Esophagus (tissue), 2 donors: Measurements from ENCODE around the gene GABBR1. TPM values are rescaled to one million over a fixed set of nuclear protein-coding genes. Genes with fewer than 3 reads are reported as not detected.

Experiments
- H3K27ac ChIP-seq, 2 donors: one replicate each; pipeline ENCODE4 v1.5.1; 2013; ENCODE audit warnings: low read depth in 2 of 2, mild to moderate bottlenecking in 2 of 2, inconsistent platforms in 1 of 2, low read length in 1 of 2, moderate library complexity in 1 of 2
- H3K27me3 ChIP-seq, 2 donors: one replicate each; pipeline ENCODE4 v1.6.1; 2013; ENCODE audit warnings: low read length in 2 of 2, control low read depth in 1 of 2, mild to moderate bottlenecking in 1 of 2; ENCODE audit not compliant: insufficient read depth in 2 of 2, control insufficient read depth in 1 of 2
- H3K36me3 ChIP-seq, 2 donors: one replicate each; pipeline ENCODE4 v1.6.1; 2013; ENCODE audit warnings: low read length in 1 of 2; ENCODE audit not compliant: control insufficient read depth in 2 of 2, insufficient read depth in 2 of 2
- H3K4me1 ChIP-seq, 2 donors: one replicate each; pipeline ENCODE4 v1.6.1; 2013; ENCODE audit warnings: low read length in 1 of 2; ENCODE audit not compliant: control insufficient read depth in 2 of 2, insufficient read depth in 2 of 2
- H3K4me3 ChIP-seq, 2 donors: one replicate each; pipeline ENCODE4 v1.5.1; 2013; ENCODE audit warnings: low read length in 2 of 2, mild to moderate bottlenecking in 2 of 2, low read depth in 1 of 2, moderate library complexity in 1 of 2
- H3K9me3 ChIP-seq, 2 donors: one replicate each; pipeline ENCODE4 v1.6.1; 2013; ENCODE audit warnings: mild to moderate bottlenecking in 2 of 2, low read depth in 1 of 2, low read length in 1 of 2, moderate library complexity in 1 of 2; ENCODE audit not compliant: control insufficient read depth in 2 of 2, insufficient read depth in 1 of 2
- WGBS, 2 donors: extraction: QIAGEN DNeasy Blood & Tissue Kit; methylation state at CpG; one replicate each; pipeline ENCODE4 v1.1.7; 2013; 5-methylcytosine and 5-hydroxymethylcytosine counted together
- polyA plus RNA-seq, 2 donors: library from polyadenylated mRNA; stranded (reverse); fragments of 200-250 nt; gene quantifications; one replicate each; pipeline ENCODE4 v1.2.3, GENCODE V29; 2013
- donor health status: healthy with polysubstance abuse.
- donor health status: Bipolar disorder and iron deficiency.

The GABBR1 gene
- polyA plus RNA-seq, 2 donors, result 13.0 to 28.1 TPM

DNA sequence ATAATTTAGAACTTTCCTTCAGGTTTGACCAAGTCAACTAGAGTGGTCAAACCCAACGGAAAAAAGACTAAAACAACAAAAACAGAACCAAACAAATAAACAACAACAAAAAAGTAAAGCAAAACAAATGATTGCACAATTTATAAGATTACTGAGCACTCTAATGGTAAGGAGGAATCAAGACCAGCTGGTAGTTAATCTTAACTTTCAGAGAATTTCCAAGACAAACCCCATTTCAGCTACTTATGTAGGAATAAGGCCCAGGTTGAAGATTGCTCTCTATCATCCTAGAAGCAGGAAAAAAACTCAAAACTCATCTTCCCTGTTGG is 107.7 kb downstream of the GABBR1 start:
- H3K4me3 ChIP-seq, result no peak overlapping the region
- 0% methylated on average over 1 of the region's 1 CpG for WGBS, 2 donors
- H3K36me3 ChIP-seq, result no peaks in the 10 kb centered on the region
- H3K4me1 ChIP-seq, result no peaks in the 10 kb centered on the region
- no peaks in the 10 kb centered on the region for H3K27me3 ChIP-seq
- H3K9me3 ChIP-seq, result no peaks in the 10 kb centered on the region
- H3K27ac ChIP-seq, result no peak overlapping the region

DNA sequence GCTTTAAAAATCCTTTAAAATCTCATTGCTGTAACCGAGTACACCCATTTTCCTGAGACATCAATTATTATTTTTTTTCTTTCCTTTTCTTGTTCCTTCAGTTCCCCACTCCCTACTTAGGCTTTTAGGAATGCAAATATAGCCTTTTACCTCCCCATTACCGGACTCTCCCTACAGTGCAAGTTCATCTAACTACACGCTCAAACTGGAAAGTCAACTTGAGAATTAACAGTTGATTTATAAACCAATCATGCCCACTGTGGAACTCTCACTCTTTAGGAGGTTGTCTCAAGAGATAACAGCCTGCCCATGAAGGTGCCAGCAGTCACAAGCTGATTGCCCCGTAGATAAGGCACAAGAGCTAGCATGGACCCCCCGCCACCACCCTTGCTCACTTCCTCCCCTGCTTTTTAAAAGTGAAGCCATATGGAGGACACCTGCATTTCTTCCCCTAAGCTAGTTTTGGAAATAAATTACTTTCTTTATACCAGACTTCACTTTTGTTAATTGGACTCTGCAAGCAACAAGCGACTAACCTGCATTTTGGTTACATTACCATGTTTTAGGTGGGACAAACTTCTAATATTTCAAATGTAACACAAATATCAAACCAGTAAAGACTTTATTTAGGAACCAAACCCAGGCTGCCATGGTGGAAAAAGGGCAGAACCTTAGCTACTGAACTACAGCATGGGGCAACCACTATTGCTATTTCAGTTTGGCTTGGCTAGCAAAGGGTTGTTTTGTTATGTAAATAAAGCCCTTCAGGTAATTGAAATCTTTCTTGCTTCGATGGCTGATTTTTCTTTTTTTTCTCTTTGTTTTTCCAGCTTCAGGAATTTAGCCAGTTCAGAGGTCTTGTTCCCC is 108.3 kb downstream of the GABBR1 start:
- Histone ChIP-seq H3K4me1 (no peaks in the 10 kb centered on the region), H3K27ac (no peak overlapping the region), H3K9me3 (peaks cover under 1 to 2% of the 10 kb centered on the region in 2 donors), H3K27me3 (no peaks in the 10 kb centered on the region), H3K4me3 (no peak overlapping the region), H3K36me3 (no peaks in the 10 kb centered on the region)
- WGBS, 2 donors, result 49 to 59% methylated on average over 7 of the region's 7 CpGs

DNA sequence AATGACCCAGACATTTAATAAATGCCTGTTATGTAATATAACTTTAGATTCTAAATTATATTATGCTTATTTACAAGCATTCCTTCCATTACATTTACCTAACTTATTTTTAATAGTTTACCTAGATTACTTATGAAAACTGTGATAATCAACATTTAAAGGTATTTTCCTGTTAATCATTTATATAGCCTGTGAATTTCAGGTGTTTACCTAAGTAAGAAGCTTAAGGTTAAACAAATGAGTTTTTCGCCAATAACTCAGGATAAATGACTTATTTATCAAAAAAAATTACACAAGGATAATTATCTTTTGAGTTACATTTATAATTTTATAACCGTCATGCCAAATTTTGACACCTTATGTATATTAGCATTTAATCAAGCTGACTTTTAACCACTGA is 108.9 kb downstream of the GABBR1 start:
- H3K4me3 ChIP-seq, result no peak overlapping the region
- no peaks in the 10 kb centered on the region for H3K36me3 ChIP-seq
- no peak overlapping the region for H3K27ac ChIP-seq
- no peaks in the 10 kb centered on the region for H3K4me1 ChIP-seq
- peaks cover 3 to 4% of the 10 kb centered on the region in 2 donors for H3K9me3 ChIP-seq
- 51 to 60% methylated on average over 2 of the region's 2 CpGs for WGBS, 2 donors
- H3K27me3 ChIP-seq, result no peaks in the 10 kb centered on the region

DNA sequence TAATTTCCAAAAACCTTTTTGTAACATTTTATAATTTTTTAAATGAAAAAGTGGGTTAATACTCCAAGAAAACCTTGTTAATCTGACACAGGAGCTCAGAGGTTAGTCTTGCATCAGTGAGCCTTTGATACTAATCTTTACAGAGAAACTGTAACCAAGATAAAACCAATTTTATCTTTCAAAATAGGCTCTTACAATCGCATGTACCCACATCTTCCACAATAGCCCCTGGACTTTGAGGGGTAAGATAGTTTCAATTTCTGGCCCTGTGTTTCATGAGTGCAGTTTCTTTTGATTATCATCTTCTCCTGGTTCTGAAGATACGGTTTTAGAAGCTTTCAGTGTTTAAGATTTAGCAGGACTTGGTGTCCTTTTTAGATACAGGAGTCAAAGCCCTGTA is 110.8 kb downstream of the GABBR1 start:
- H3K9me3 ChIP-seq, result peaks cover 3 to 4% of the 10 kb centered on the region in 2 donors
- no peaks in the 10 kb centered on the region for H3K27me3 ChIP-seq
- H3K4me3 ChIP-seq, result no peak overlapping the region
- no peaks in the 10 kb centered on the region for H3K36me3 ChIP-seq
- H3K4me1 ChIP-seq, result no peaks in the 10 kb centered on the region
- 73 to 82% methylated on average over 2 of the region's 2 CpGs for WGBS, 2 donors
- no peak overlapping the region for H3K27ac ChIP-seq

DNA sequence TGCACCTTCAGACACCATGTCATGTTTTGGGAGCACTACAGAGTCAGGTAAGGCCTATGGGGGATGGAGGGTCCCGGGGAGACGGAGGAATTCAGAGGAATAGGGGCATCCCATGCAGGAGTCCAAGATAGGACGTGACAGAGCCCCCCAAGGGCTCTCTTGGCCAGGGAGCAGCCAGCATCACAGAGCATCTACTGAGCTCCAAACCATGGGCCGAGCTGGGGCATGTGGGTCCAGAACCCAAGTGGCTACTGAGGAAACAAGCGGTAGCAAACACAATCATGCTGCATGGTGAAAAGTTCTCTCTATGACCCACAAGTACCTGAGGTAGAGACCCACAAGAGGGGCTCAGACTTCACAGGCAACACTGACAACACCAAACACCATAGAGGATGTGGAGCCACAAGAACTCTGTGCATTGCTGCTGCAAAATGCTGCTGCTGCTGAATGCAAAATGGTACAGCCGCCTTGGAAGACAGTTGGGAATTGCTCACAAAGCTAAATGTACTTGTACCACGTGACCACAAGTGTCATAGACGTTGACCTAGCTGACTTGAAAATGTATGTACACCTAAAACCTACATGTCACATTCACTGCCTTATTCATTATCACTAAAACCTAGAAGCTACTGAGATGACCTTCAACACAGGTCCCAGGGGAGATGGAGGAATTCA is 111.8 kb downstream of the GABBR1 start:
- peaks cover 3 to 4% of the 10 kb centered on the region in 2 donors for H3K9me3 ChIP-seq
- 45 to 57% methylated on average over 8 of the region's 8 CpGs for WGBS, 2 donors
- H3K36me3 ChIP-seq, result no peaks in the 10 kb centered on the region
- no peaks in the 10 kb centered on the region for H3K27me3 ChIP-seq
- no peak overlapping the region for H3K4me3 ChIP-seq
- H3K27ac ChIP-seq, result no peak overlapping the region
- H3K4me1 ChIP-seq, result no peaks in the 10 kb centered on the region

DNA sequence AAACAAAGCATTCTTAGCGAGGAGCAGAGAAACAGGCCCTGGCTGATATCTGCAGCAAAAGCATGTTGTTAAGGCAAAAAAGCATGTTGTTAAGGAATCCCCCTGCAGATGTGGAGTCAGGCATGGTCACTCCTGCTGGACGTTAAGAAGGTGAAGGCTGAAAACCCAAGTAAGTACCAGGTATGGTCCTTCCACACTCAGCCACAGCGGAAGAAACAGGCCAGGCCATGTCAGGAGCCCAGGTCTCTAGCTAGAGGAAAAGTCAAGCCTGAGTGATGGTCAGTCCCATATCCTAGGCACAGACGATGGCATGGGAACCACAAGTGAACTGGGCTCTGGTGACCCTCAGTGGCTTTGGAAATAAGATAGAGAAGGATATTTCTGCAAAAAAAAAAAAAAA is 112.8 kb downstream of the GABBR1 start:
- no peak overlapping the region for H3K4me3 ChIP-seq
- H3K9me3 ChIP-seq, result peaks cover 3 to 4% of the 10 kb centered on the region in 2 donors
- H3K36me3 ChIP-seq, result no peaks in the 10 kb centered on the region
- no peaks in the 10 kb centered on the region for H3K27me3 ChIP-seq
- H3K4me1 ChIP-seq, result no peaks in the 10 kb centered on the region
- no peak overlapping the region for H3K27ac ChIP-seq
- WGBS, 2 donors, result 85 to 91% methylated on average over 4 of the region's 4 CpGs

DNA sequence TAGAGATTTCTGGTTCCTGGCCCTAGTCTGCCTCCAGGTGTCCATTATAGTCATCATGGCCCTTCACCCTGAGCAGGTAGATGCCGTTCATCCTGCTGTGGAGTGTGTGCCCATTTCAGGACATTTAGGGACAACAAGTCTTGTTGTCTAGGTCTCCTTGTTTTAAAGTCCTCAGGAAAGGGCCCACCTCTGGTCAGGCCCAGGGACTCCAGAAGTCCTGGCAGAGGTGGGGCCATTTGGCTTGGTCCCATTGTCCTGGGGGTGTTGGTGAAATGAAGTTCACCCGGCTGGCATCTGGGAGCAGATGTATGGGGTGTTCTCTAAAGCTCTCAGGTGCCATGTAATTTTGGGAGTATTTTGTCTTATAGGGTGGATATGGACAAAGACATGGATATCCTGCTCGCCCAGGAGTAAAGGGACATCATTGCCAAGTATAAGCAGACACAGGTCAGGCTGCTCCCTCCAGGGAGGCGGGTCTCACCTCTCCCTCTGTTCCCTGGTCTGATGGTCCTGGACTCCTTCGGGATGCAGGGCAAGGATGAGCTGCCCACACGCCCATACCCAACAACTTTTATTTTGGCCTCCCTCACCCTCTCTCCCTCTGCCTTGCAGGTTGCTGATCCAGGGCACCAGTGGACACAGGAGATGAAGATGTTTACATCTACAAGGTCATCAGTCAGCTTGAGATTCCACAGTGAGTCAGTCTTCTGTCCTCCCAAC is 113.5 kb downstream of the GABBR1 start:
- H3K36me3 ChIP-seq, result no peaks in the 10 kb centered on the region
- no peaks in the 10 kb centered on the region for H3K4me1 ChIP-seq
- H3K27ac ChIP-seq, result no peak overlapping the region
- no peaks in the 10 kb centered on the region for H3K27me3 ChIP-seq
- 84 to 91% methylated on average over 6 of the region's 6 CpGs for WGBS, 2 donors
- H3K4me3 ChIP-seq, result no peak overlapping the region
- peaks cover 3 to 4% of the 10 kb centered on the region in 2 donors for H3K9me3 ChIP-seq

DNA sequence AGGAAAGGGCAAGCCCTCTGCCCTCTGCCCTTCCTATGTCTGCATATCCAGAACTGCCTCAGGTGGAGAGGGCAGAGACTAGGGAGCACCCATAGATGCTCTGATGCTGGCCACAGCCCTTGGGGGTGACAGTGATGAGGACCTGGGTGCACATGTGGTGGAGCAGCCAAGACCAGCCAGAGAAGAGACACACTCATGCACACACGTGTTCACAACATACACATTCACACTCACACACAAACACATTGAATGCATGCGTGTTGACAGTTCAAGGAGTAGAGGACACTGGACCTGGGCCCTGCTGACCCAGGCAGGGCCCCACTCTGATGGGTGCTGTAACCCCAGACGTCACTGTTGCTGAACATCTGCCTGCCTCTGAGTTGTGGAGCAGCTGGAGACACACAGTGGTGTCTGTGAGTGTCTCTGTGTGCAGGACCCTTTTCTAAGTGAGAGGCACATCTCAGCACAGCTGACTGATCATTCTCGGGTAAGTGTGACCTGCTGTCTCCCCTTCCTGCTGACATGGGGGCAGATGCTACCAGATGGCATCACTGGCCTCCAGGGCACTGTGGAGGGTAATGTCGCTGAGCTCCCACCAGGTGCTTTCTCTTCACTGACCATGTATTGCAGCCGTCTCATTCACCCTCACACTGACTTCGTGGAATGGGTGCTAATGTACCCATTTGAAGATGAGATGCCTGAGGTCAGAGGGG is 115.1 kb downstream of the GABBR1 start:
- Histone ChIP-seq H3K9me3 (peaks cover 3 to 4% of the 10 kb centered on the region in 2 donors), H3K4me3 (no peak overlapping the region), H3K27me3 (peaks cover 0 to 3% of the 10 kb centered on the region in 2 donors), H3K27ac (no peak overlapping the region), H3K4me1 (no peaks in the 10 kb centered on the region), H3K36me3 (no peaks in the 10 kb centered on the region)
- WGBS, 2 donors, result 80 to 89% methylated on average over 7 of the region's 7 CpGs

DNA sequence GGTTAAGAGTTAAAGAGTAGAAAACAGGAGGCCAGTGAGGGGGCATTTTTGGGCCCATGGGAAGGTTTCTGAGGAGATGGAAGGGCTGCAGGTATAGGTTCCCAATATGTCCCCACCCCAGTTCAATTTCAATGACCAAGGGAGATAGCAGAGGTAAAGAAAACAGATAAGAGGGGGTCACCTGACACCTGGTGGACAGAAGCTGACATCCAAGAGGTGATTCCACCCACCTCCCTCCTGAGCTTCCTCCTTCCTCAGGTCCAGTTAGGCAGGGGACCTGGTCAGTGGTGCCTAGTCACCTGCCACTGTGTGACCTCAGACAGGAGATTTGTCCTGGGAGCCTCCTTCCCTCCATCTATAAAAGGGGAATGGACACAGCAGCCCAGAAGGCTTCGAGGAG is 115.7 kb downstream of the GABBR1 start:
- Histone ChIP-seq H3K27me3 (peaks cover 0 to 3% of the 10 kb centered on the region in 2 donors), H3K36me3 (no peaks in the 10 kb centered on the region), H3K27ac (no peak overlapping the region), H3K4me3 (no peak overlapping the region), H3K4me1 (no peaks in the 10 kb centered on the region), H3K9me3 (peaks cover 3 to 4% of the 10 kb centered on the region in 2 donors)
- WGBS, 2 donors, result 69 to 75% methylated on average over 1 of the region's 1 CpG
